Type B pancreatic cell (in vitro differentiated cells): Measurements from ENCODE around the gene RNF31. TPM values are rescaled to one million over a fixed set of nuclear protein-coding genes. Genes with fewer than 3 reads are reported as not detected.

Experiments
- DNase-seq: peaks from one replicate; pipeline ENCODE4 v3.0.0; 2021; ENCODE audit warnings: mixed read lengths; ENCODE audit not compliant: unreplicated experiment; ENCODE audit errors: extremely low spot score
- H3K27ac Mint-ChIP-seq: 2 replicates; pipeline ENCODE4 v1.8.0; 2021; ENCODE audit warnings: mild to moderate bottlenecking, mixed read lengths
- H3K27me3 Mint-ChIP-seq: 2 replicates; pipeline ENCODE4 v1.8.0; 2021; ENCODE audit warnings: mixed read lengths
- H3K36me3 Mint-ChIP-seq: 2 replicates; pipeline ENCODE4 v1.8.0; 2021; ENCODE audit warnings: mixed read lengths
- H3K4me1 Mint-ChIP-seq: one replicate; pipeline ENCODE4 v1.8.0; 2021; ENCODE audit warnings: mixed read lengths; ENCODE audit not compliant: unreplicated experiment
- H3K4me3 Mint-ChIP-seq: 2 replicates; pipeline ENCODE4 v1.8.0; 2021; ENCODE audit warnings: mild to moderate bottlenecking, mixed read lengths
- H3K9me3 Mint-ChIP-seq: 2 replicates; pipeline ENCODE4 v1.8.0; 2021; ENCODE audit warnings: mixed read lengths
- total RNA-seq: library from RNA; stranded (reverse); gene quantifications from 2 replicates; pipeline ENCODE4 v1.2.1, GENCODE V29; 2021; ENCODE audit warnings: low replicate concordance
- TF ChIP-seq, protein P1 (sequence below): fragments of 200-600 bp; sonication (generic); conservative IDR thresholded peaks from 2 replicates; pipeline ENCODE4 v1.5.0; 2021; ENCODE audit warnings: antibody characterized with exemption, mild to moderate bottlenecking

Gene RNF31
- total RNA-seq, 1 donor from 2014 or later = 78.4 TPM

DNA sequence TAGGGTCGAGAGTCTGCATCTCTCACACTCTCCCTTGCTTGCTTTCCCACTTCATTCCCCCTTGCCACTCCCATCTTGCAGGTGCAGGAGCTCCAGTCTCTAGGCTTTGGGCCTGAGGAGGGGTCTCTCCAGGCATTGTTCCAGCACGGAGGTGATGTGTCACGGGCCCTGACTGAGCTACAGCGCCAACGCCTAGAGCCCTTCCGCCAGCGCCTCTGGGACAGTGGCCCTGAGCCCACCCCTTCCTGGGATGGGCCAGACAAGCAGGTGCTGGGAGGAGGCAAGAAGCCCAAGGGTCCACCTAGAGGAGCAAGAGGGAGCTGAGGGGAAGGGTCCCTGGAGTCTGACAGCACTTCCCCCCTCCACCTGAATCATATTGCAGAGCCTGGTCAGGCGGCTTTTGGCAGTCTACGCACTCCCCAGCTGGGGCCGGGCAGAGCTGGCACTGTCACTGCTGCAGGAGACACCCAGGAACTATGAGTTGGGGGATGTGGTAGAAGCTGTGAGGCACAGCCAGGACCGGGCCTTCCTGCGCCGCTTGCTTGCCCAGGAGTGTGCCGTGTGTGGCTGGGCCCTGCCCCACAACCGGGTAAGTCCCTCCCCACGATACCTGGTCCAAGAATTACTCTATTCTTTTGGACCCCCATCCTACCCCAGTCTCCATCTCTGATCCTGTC lies 4.2 kb downstream of the RNF31 start:
- Mint-ChIP-seq H3K27ac (no peak overlapping the region), H3K36me3 (peaks cover 19% of the 10 kb centered on the region), H3K27me3 (no peaks in the 10 kb centered on the region), H3K4me3 (no peak overlapping the region), H3K9me3 (no peaks in the 10 kb centered on the region), H3K4me1 (peaks cover 12% of the 10 kb centered on the region)
- TF ChIP-seq, protein P1, sequence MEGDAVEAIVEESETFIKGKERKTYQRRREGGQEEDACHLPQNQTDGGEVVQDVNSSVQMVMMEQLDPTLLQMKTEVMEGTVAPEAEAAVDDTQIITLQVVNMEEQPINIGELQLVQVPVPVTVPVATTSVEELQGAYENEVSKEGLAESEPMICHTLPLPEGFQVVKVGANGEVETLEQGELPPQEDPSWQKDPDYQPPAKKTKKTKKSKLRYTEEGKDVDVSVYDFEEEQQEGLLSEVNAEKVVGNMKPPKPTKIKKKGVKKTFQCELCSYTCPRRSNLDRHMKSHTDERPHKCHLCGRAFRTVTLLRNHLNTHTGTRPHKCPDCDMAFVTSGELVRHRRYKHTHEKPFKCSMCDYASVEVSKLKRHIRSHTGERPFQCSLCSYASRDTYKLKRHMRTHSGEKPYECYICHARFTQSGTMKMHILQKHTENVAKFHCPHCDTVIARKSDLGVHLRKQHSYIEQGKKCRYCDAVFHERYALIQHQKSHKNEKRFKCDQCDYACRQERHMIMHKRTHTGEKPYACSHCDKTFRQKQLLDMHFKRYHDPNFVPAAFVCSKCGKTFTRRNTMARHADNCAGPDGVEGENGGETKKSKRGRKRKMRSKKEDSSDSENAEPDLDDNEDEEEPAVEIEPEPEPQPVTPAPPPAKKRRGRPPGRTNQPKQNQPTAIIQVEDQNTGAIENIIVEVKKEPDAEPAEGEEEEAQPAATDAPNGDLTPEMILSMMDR = no peak
- no peak for DNase-seq

DNA sequence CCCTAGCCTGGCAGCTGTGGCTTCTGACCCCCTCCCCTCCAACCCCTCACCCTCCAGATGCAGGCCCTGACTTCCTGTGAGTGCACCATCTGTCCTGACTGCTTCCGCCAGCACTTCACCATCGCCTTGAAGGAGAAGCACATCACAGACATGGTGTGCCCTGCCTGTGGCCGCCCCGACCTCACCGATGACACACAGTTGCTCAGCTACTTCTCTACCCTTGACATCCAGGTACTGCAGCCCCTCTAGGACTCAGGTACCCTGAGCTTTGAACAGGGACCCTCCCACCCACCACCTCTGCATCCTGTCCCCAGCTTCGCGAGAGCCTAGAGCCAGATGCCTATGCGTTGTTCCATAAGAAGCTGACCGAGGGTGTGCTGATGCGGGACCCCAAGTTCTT lies 7.8 kb downstream of the RNF31 start:
- Mint-ChIP-seq H3K9me3 (no peaks in the 10 kb centered on the region), H3K27me3 (no peaks in the 10 kb centered on the region), H3K4me1 (no peaks in the 10 kb centered on the region), H3K36me3 (peaks cover 19% of the 10 kb centered on the region), H3K27ac (no peak overlapping the region), H3K4me3 (no peak overlapping the region)
- TF ChIP-seq, protein P1 = no peak
- DNase-seq = no peak

DNA sequence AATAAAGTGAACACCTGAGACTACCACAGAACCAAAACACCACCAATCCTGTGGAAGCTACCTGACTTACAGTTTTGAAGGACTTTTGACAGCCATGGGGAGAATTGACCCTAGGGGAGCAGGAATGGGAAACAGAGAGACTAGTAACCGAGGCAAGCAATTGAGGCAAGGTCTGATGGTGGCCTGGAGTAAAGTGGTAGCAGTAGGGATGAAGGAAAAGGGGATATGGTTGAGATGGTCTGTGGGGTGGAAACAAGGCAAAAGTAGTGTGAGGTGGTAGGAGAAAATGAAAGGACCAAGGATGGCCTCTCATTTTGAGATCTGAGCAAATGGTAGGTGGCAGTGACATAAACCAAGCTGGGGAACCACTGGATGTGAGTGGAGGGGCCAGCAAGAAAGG lies 9.5 kb downstream of the RNF31 start:
- Mint-ChIP-seq H3K27me3 (no peaks in the 10 kb centered on the region), H3K36me3 (peaks cover 21% of the 10 kb centered on the region), H3K4me1 (peaks cover 10% of the 10 kb centered on the region)

DNA sequence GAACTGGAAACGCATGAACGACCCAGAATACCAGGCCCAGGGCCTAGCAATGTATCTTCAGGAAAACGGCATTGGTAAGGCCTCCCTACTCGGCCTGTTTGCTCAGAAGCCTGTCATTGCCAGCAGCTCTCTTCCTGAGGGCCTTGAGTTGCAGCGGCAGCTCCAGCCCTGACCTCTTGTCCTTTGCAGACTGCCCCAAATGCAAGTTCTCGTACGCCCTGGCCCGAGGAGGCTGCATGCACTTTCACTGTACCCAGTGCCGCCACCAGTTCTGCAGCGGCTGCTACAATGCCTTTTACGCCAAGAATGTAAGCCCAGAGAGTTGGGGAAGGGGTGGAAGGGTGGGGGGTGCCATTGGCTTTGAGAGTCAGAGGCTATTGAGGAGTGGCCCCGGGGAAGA lies 10.0 kb downstream of the RNF31 start:
- TF ChIP-seq, protein P1 = no peak
- H3K4me1 Mint-ChIP-seq = peaks cover 15% of the 10 kb centered on the region
- no peak overlapping the region for H3K4me3 Mint-ChIP-seq
- H3K36me3 Mint-ChIP-seq = peaks cover 26% of the 10 kb centered on the region
- no peaks in the 10 kb centered on the region for H3K27me3 Mint-ChIP-seq
- no peak for DNase-seq
- H3K9me3 Mint-ChIP-seq = no peaks in the 10 kb centered on the region
- no peak overlapping the region for H3K27ac Mint-ChIP-seq

More for the DNA sequence above, 9.5 kb downstream of the RNF31 start:
- no peak for DNase-seq
- TF ChIP-seq, protein P1 = no peak
- H3K4me3 Mint-ChIP-seq = no peak overlapping the region
- no peak overlapping the region for H3K27ac Mint-ChIP-seq
- H3K9me3 Mint-ChIP-seq = no peaks in the 10 kb centered on the region

DNA sequence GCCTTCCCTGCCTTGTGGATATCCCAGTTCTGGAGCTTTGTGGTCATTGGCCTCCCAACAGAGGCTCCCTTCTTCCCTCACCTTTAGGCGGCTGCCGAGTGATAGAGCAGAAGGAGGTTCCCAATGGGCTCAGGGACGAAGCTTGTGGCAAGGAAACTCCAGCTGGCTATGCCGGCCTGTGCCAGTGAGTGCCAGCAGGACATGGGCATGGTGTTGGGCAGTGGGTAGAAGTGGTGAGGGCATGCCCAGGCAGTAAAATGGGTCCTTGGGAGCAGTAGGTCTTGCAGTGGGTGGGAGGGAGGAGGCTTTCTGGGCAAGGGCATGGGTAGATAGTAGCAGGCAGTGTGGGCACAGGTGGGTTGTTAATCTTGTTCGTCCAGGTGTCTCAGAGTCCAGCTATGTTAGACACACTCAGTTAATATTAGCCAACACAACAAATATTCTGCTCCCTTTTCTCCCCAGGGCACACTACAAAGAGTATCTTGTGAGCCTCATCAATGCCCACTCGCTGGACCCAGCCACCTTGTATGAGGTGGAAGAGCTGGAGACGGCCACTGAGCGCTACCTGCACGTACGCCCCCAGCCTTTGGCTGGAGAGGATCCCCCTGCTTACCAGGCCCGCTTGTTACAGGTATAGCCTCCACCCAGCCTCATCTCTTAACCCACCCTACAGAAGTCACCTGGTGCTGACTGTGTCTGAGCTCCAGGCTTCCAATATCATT lies 12.6 kb downstream of the RNF31 start:
- H3K4me1 Mint-ChIP-seq = peaks cover 19% of the 10 kb centered on the region
- peak overlapping the region; percentile 27 for H3K27ac Mint-ChIP-seq
- no peak for DNase-seq
- peak overlapping the region; percentile 8 for H3K4me3 Mint-ChIP-seq
- no peaks in the 10 kb centered on the region for H3K9me3 Mint-ChIP-seq
- no peaks in the 10 kb centered on the region for H3K27me3 Mint-ChIP-seq
- H3K36me3 Mint-ChIP-seq = peaks cover 27% of the 10 kb centered on the region
- TF ChIP-seq, protein P1 = no peak
